A549 treated with RU486 at 1 μM for 4 hours (cell line): Measurements from ENCODE around the gene UGT2A3. TPM values are rescaled to one million over a fixed set of nuclear protein-coding genes. Genes with fewer than 3 reads are reported as not detected.

ENCODE experiments used
- total RNA-seq: library from RNA; stranded (reverse); fragments of 200-300 nt; extraction: Qiagen RNA extraction; gene quantifications from 5 replicates; pipeline ENCODE4 v1.2.3, GENCODE V29; 2022; ENCODE audit warnings: low read depth

UGT2A3 gene
- total RNA-seq: 0.09 to 0.15 TPM (median 0.13 TPM) in 4 of 5 replicates, not detected in the other

DNA sequence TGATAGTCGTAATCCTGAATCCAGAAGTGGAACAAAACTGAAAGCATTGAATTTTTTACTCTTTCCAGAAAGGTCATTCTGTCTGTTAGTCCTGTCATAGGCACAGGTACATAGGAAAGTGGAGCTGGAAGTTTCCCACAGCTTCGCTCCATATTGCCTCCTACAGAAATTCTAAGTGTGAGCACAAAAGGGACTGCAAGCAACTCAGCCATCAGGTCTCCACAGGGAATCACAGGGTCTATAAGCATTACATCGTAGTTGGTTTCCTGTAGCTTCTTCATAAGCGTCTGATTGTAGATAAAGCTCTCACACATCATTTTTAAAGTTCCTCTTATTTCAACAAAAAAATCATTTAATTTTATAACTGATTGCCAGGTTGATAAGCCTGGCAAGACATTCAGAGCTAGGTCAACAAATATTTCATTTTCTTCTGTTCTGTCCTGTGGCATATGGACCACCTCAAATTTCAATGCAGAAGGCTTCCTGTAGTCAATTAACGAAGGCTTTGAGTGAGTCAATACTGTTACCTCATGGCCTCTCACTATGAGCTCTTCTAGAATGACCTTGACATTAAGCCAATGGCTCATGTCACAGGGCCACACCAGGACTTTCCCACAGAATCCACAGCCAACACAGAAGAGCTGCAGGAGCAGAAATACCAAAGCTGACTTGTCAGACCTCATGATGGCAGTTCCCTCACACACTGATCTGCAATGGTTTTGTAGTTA, at the start of gene UGT2A3:
Gene UGT2A3, minus strand, starts transcription at position 727 of the 728 bp plus-strand sequence. Its CDS starts 44 bp downstream, at position 683.

Other genes starting within 250 kb of the UGT2A3 start
- not detected in 5 replicates for gene UGT2B10, start 135.8 kb downstream of the UGT2A3 start, total RNA-seq
- 0.21 to 0.32 TPM (median 0.25 TPM) in 4 of 5 replicates, not detected in the other for gene UGT2B7, start 144.7 kb upstream of the UGT2A3 start, total RNA-seq